Raji (cell line): ENCODE data around the gene DCTN3.

Source experiments
- POLR2A ChIP-seq: IDR thresholded peaks from 2 replicates; pipeline ENCODE4 v1.6.1; 2011; ENCODE audit warnings: low read depth, low read length, control low read depth; ENCODE audit not compliant: insufficient read depth

DCTN3 gene

GRCh38 chr9:34633166-34633565 is 12.9 kb upstream of the DCTN3 start:
- TF ChIP-seq POLR2A, result no peak; the same call in 1 of the 2 replicates

- no peak for TF ChIP-seq POLR2A
These were observed 10.3 kb upstream of the DCTN3 start for GRCh38 chr9:34630402-34631154.

- TF ChIP-seq POLR2A, result no peak
These were observed 9.2 kb upstream of the DCTN3 start for GRCh38 chr9:34629491-34629808.

- TF ChIP-seq POLR2A, result no peak
These were observed 8.6 kb upstream of the DCTN3 start, which contains the start of gene ARID3C for GRCh38 chr9:34628656-34629490. Gene ARID3C (minus strand): TSS chr9:34629066. CDS start chr9:34628014, 1,052 bp downstream.

GRCh38 chr9:34627716-34628655 is 7.7 kb upstream of the DCTN3 start:
- TF ChIP-seq POLR2A, result no peak

GRCh38 chr9:34625186-34625486 is 4.8 kb upstream of the DCTN3 start:
- no peak for TF ChIP-seq POLR2A

GRCh38 chr9:34624475-34625185 is 4.3 kb upstream of the DCTN3 start:
- TF ChIP-seq POLR2A, result no peak

- no peak for TF ChIP-seq POLR2A
These were observed 3.3 kb upstream of the DCTN3 start for GRCh38 chr9:34623374-34624235.

- TF ChIP-seq POLR2A, result no peak
These were observed 5.2 kb downstream of the DCTN3 start for GRCh38 chr9:34615132-34615531.

- TF ChIP-seq POLR2A, result no peak
These were observed 7.4 kb downstream of the DCTN3 start for GRCh38 chr9:34612788-34613390.

- peak; percentile 91 for TF ChIP-seq POLR2A
These were observed 8.2 kb downstream of the DCTN3 start, which contains the start of gene RPP25L for GRCh38 chr9:34611811-34612787. Gene RPP25L (minus strand): TSS chr9:34612097. CDS start chr9:34611296, 801 bp downstream.

- TF ChIP-seq POLR2A, result 0 out of 2 replicates have a peak, but pooled peaks have one; percentile 2
These were observed 9.0 kb downstream of the DCTN3 start for GRCh38 chr9:34611251-34611810.
